ENCODE data around the gene ASB18. TPM values are rescaled to one million over a fixed set of nuclear protein-coding genes. Genes with fewer than 3 reads are reported as not detected.

The ASB18 gene
- total RNA-seq, 2 donors from 2014 or later = not detected

GRCh38 chr2:236244256-236244655, 19.9 kb downstream of the ASB18 start:
- H3K9me3 Mint-ChIP-seq = no peaks in the 10 kb centered on the region
- Histone ChIP-seq H3K9ac (ENCODE audit: extremely low read depth, low read length, poor library complexity, severe bottlenecking) (no peak overlapping the region), H3K36me3 (ENCODE audit: control insufficient read depth, insufficient read depth, low read length) (no peaks in the 10 kb centered on the region), H3K27me3 (ENCODE audit: control insufficient read depth, insufficient read depth, low read length, poor library complexity, severe bottlenecking) (peaks cover 20% of the 10 kb centered on the region), H3K4me3 (ENCODE audit: low read length) (no peak overlapping the region), H3K27ac (ENCODE audit: low read depth, low read length) (no peak overlapping the region), H3K9me3 (ENCODE audit: control insufficient read depth, low read length) (no peaks in the 10 kb centered on the region), H3K4me1 (ENCODE audit: control insufficient read depth, insufficient read depth, low read length) (no peaks in the 10 kb centered on the region)
- no peaks in the 10 kb centered on the region for H3K36me3 Mint-ChIP-seq (ENCODE audit: low read depth)
- WGBS, 2 experiments (ENCODE audit: insufficient coverage in 1 of 2, insufficient read length in 1 of 2) = 86 to 93% methylated on average over 3 to 5 of the region's 5 CpGs
- H3K4me3 Mint-ChIP-seq = no peak overlapping the region
- H3K27me3 Mint-ChIP-seq (ENCODE audit: insufficient read depth) = peaks cover 46% of the 10 kb centered on the region
- DNase-seq = peak; percentile 13
- H3K4me1 Mint-ChIP-seq = no peaks in the 10 kb centered on the region
- TF ChIP-seq CTCF (conservative IDR thresholded peaks at IDR 0.05) = no peak
- no peak overlapping the region for H3K27ac Mint-ChIP-seq

GRCh38 chr2:236242057-236242495, 22.1 kb downstream of the ASB18 start:
- peaks cover 38% of the 10 kb centered on the region for H3K27me3 ChIP-seq (ENCODE audit: control insufficient read depth, insufficient read depth, low read length, poor library complexity, severe bottlenecking)

GRCh38 chr2:236241181-236242056, 22.8 kb downstream of the ASB18 start:
- no peaks in the 10 kb centered on the region for H3K36me3 ChIP-seq (ENCODE audit: control insufficient read depth, insufficient read depth, low read length)
- Mint-ChIP-seq H3K27me3 (ENCODE audit: insufficient read depth) (peaks cover 69% of the 10 kb centered on the region), H3K36me3 (ENCODE audit: low read depth) (no peaks in the 10 kb centered on the region), H3K4me3 (no peak overlapping the region), H3K27ac (no peak overlapping the region), H3K4me1 (peaks cover 10% of the 10 kb centered on the region), H3K9me3 (no peaks in the 10 kb centered on the region)
- TF ChIP-seq CTCF (conservative IDR thresholded peaks at IDR 0.05) = no peak
- no peak overlapping the region for H3K9ac ChIP-seq (ENCODE audit: extremely low read depth, low read length, poor library complexity, severe bottlenecking)
- no peak overlapping the region for H3K27ac ChIP-seq (ENCODE audit: low read depth, low read length)
- no peaks in the 10 kb centered on the region for H3K4me1 ChIP-seq (ENCODE audit: control insufficient read depth, insufficient read depth, low read length)
- H3K9me3 ChIP-seq (ENCODE audit: control insufficient read depth, low read length) = no peaks in the 10 kb centered on the region
- no peak overlapping the region for H3K4me3 ChIP-seq (ENCODE audit: low read length)
- 91% methylated on average over 6 to 13 of the region's 13 CpGs for whole genome bisulfite sequencing, 2 experiments (ENCODE audit: insufficient coverage in 1 of 2, insufficient read length in 1 of 2)
- DNase-seq = peak; percentile 9
- H3K27me3 ChIP-seq (ENCODE audit: control insufficient read depth, insufficient read depth, low read length, poor library complexity, severe bottlenecking) = peaks cover 45% of the 10 kb centered on the region

More at GRCh38 chr2:236242057-236242495, 22.1 kb downstream of the ASB18 start:
- peak; percentile 23 for DNase-seq
- H3K9ac ChIP-seq (ENCODE audit: extremely low read depth, low read length, poor library complexity, severe bottlenecking) = no peak overlapping the region
- no peak overlapping the region for H3K27ac Mint-ChIP-seq
- H3K4me3 ChIP-seq (ENCODE audit: low read length) = no peak overlapping the region
- peaks cover 62% of the 10 kb centered on the region for H3K27me3 Mint-ChIP-seq (ENCODE audit: insufficient read depth)
- no peaks in the 10 kb centered on the region for H3K9me3 Mint-ChIP-seq
- no peaks in the 10 kb centered on the region for H3K36me3 Mint-ChIP-seq (ENCODE audit: low read depth)
- no peak for TF ChIP-seq CTCF (conservative IDR thresholded peaks at IDR 0.05)
- no peaks in the 10 kb centered on the region for H3K4me1 ChIP-seq (ENCODE audit: control insufficient read depth, insufficient read depth, low read length)
- no peaks in the 10 kb centered on the region for H3K36me3 ChIP-seq (ENCODE audit: control insufficient read depth, insufficient read depth, low read length)
- H3K4me1 Mint-ChIP-seq = peaks cover 6% of the 10 kb centered on the region
- H3K9me3 ChIP-seq (ENCODE audit: control insufficient read depth, low read length) = no peaks in the 10 kb centered on the region
- no peak overlapping the region for H3K27ac ChIP-seq (ENCODE audit: low read depth, low read length)
- 92 to 93% methylated on average over 5 to 8 of the region's 8 CpGs for WGBS, 2 experiments (ENCODE audit: insufficient coverage in 1 of 2, insufficient read length in 1 of 2)
- H3K4me3 Mint-ChIP-seq = no peak overlapping the region

All from endodermal cell (in vitro differentiated cells).